Epithelial cell of umbilical artery (primary cell): ENCODE data around the gene PJA1. TPM values are rescaled to one million over a fixed set of nuclear protein-coding genes. Genes with fewer than 3 reads are reported as not detected.

Experiments used
- total RNA-seq: library from RNA; depleted of rRNA; stranded (reverse); fragments of >200 nt; gene quantifications from 2 replicates; pipeline ENCODE4 v1.2.3, GENCODE V29; 2014

Gene PJA1, protein sequence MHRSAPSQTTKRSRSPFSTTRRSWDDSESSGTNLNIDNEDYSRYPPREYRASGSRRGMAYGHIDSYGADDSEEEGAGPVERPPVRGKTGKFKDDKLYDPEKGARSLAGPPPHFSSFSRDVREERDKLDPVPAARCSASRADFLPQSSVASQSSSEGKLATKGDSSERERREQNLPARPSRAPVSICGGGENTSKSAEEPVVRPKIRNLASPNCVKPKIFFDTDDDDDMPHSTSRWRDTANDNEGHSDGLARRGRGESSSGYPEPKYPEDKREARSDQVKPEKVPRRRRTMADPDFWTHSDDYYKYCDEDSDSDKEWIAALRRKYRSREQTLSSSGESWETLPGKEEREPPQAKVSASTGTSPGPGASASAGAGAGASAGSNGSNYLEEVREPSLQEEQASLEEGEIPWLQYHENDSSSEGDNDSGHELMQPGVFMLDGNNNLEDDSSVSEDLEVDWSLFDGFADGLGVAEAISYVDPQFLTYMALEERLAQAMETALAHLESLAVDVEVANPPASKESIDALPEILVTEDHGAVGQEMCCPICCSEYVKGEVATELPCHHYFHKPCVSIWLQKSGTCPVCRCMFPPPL
- 22.2 and 25.0 TPM in 2 replicates for total RNA-seq

DNA sequence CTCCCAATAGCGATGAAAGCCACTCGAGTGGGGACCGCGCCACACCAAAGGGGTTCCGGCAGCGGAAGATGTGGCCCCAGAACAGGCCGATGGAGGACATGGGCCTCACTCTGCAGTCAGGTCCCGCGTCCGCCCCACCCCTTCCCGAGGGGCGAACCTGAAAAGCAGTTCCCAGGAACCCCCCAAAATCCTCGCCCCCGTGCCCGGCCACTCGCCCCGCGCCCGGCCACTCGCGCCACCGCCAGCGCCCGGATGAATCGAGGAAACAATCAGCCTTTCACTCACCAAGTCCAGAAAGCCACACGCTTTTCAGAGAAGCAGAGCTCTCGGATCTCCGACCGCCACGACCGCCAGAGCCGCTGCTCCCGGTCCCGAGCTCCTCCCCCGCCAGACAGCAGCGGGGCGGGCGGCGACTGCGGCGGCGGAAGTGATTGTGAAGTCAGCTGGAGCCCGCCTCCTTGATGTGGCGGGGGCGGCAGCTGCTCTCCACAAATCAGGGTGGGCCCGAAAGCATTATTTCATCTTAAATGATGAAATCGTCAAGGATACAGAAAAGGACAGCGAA is at the start of gene PJA1:
Gene PJA1 (minus strand): TSS at position 367 of the 565 bp plus-strand sequence. CDS start 2,380 bp downstream, outside the sequence.

